Neutrophil (primary cell): ENCODE results near the gene ACAN.
"Not testable (repeated sequence)": the region's sequence is repeated elsewhere in the genome, so short reads cannot be mapped to it uniquely, and the experiment has no call there.

Experiments used
- H3K27ac ChIP-seq: fragments of 200-600 bp; sonication (generic); 2 replicates; pipeline ENCODE4 v1.5.1; 2016; ENCODE audit warnings: mild to moderate bottlenecking, moderate library complexity
- H3K27me3 ChIP-seq: fragments of 200-600 bp; sonication (generic); 2 replicates; pipeline ENCODE4 v1.6.0; 2016; ENCODE audit warnings: mild to moderate bottlenecking
- H3K36me3 ChIP-seq: fragments of 200-600 bp; sonication (generic); 2 replicates; pipeline ENCODE4 v1.5.1; 2017
- H3K4me1 ChIP-seq, 2 experiments: fragments of 200-600 bp in 1 of 2; sonication (generic) in 1 of 2; 1 replicate in 1 of 2; 2 replicates in 1 of 2; pipeline versions ENCODE4 v1.5.1 to v1.6.1; 2013 to 2016; ENCODE audit warnings: low read depth in 1 of 2, low read length in 1 of 2, mild to moderate bottlenecking in 1 of 2, moderate library complexity in 1 of 2; ENCODE audit not compliant: control insufficient read depth in 1 of 2, insufficient read depth in 1 of 2
- H3K4me3 ChIP-seq, 2 experiments: fragments of 200-600 bp in 1 of 2; sonication (generic) in 1 of 2; 1 replicate in 1 of 2; 2 replicates in 1 of 2; pipeline ENCODE4 v1.5.1; 2013 to 2016; ENCODE audit warnings: low read depth in 1 of 2, low read length in 1 of 2, mild to moderate bottlenecking in 1 of 2, moderate library complexity in 1 of 2
- H3K9me3 ChIP-seq: fragments of 200-600 bp; sonication (generic); 2 replicates; pipeline ENCODE4 v1.5.1; 2016
- CTCF ChIP-seq: fragments of 200-600 bp; sonication (generic); IDR thresholded peaks from 2 replicates; pipeline ENCODE4 v1.5.1; 2016; ENCODE audit warnings: antibody characterized with exemption

The ACAN gene

GRCh38 chr15:88918738-88919137, 115.5 kb downstream of the ACAN start:
- H3K27me3 ChIP-seq = peaks cover 16% of the 10 kb centered on the region
- no peak for TF ChIP-seq CTCF
- no peak overlapping the region for H3K27ac ChIP-seq
- H3K4me1 ChIP-seq = no peaks in the 10 kb centered on the region
- H3K4me3 ChIP-seq = no peak overlapping the region
- H3K36me3 ChIP-seq = no peaks in the 10 kb centered on the region
- no peaks in the 10 kb centered on the region for H3K9me3 ChIP-seq

GRCh38 chr15:88920186-88920891, 117.1 kb downstream of the ACAN start:
- Histone ChIP-seq H3K9me3 (no peaks in the 10 kb centered on the region), H3K4me3 (no peak overlapping the region), H3K36me3 (no peaks in the 10 kb centered on the region), H3K27ac (no peak overlapping the region), H3K27me3 (peaks cover 7% of the 10 kb centered on the region), H3K4me1 (no peaks in the 10 kb centered on the region)
- TF ChIP-seq CTCF = no peak

DNA sequence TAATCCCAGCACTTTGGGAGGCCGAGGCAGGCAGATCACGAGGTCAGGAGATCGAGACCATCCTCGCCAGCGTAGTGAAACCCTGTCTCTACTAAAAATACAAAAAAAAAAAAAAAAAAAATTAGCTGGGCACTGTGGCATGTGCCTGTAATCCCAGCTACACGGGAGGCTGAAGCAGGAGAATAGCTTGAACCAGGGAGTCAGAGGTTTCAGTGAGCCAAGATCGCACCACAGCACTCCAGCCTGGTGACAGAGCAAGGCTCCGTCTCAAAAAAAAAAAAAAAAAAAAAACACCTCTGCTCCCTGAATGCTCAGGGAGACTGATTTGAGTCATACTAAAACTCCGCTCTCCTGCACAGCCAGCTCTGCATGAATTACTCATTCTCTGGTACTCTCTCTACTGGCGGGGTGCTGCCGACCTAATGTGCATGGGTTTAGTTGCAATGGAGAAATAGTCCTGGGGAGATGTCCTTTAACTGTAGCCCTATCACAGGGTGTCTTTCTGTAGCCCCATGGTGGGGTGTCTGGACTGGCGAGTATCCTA, 117.7 kb downstream of the ACAN start:
- H3K36me3 ChIP-seq, H3K27ac ChIP-seq, H3K4me3 ChIP-seq, H3K4me1 ChIP-seq, H3K9me3 ChIP-seq, H3K27me3 ChIP-seq: not testable (repeated sequence)
